GM12892 (cell line): ENCODE data around the gene TNFAIP3.

Experiments
- POLR2A ChIP-seq: IDR thresholded peaks from 2 replicates; pipeline ENCODE4 v1.6.1; 2011; ENCODE audit warnings: low read depth, low read length, control low read depth
- POLR2AphosphoS5 ChIP-seq: IDR thresholded peaks from 2 replicates; pipeline ENCODE4 v1.6.1; 2011; ENCODE audit warnings: low read depth, low read length, control low read depth
- TAF1 ChIP-seq: IDR thresholded peaks from 2 replicates; pipeline ENCODE4 v1.6.1; 2011; ENCODE audit warnings: low read depth, mild to moderate bottlenecking, control low read depth, low read length, borderline replicate concordance

DNA sequence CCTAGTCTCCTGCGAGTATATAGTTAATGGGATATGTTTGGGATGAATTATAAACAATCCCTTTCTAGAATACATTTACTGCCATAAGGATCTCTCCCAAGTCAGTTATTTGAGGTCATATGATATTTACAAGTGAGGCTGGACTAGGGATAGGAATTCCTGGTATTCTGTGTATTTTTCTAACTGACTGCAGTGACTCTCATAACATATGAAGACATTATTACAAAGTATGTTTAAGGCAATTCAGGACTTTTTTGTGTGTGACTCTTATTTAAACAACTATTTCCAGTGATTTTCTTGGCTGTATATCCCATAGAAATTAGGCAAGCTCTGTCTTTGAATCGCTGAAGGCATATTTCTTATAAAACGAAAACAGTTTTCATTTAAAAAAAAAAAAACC lies 18.4 kb upstream of the TNFAIP3 start:
- no peak for TF ChIP-seq POLR2AphosphoS5
- TF ChIP-seq POLR2A = no peak
- TF ChIP-seq TAF1 = no peak
